ENCODE data around the gene OSCP1. TPM values are rescaled to one million over a fixed set of nuclear protein-coding genes. Genes with fewer than 3 reads are reported as not detected.

The OSCP1 gene
- total RNA-seq, 1 donor from 2014 or later: 5.2 TPM

- Histone ChIP-seq H3K27me3 (no peaks in the 10 kb centered on the region), H3K36me3 (peaks cover 0 to 6% of the 10 kb centered on the region in 2 donors), H3K9me3 (no peaks in the 10 kb centered on the region), H3K4me1 (no peaks in the 10 kb centered on the region), H3K4me3 (no peak overlapping the region), H3K27ac (no peak overlapping the region)
- TF ChIP-seq POLR2AphosphoS5 (IDR thresholded peaks at IDR 0.05; ENCODE audit: insufficient read depth in 1 of 2, low read depth in 1 of 2): peak in 1 of 2 donors; percentile 60
- TF ChIP-seq, protein P1, sequence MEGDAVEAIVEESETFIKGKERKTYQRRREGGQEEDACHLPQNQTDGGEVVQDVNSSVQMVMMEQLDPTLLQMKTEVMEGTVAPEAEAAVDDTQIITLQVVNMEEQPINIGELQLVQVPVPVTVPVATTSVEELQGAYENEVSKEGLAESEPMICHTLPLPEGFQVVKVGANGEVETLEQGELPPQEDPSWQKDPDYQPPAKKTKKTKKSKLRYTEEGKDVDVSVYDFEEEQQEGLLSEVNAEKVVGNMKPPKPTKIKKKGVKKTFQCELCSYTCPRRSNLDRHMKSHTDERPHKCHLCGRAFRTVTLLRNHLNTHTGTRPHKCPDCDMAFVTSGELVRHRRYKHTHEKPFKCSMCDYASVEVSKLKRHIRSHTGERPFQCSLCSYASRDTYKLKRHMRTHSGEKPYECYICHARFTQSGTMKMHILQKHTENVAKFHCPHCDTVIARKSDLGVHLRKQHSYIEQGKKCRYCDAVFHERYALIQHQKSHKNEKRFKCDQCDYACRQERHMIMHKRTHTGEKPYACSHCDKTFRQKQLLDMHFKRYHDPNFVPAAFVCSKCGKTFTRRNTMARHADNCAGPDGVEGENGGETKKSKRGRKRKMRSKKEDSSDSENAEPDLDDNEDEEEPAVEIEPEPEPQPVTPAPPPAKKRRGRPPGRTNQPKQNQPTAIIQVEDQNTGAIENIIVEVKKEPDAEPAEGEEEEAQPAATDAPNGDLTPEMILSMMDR (IDR thresholded peaks at IDR 0.05): no peak
- intact Hi-C loops (cut with DNase I): no loop called here
- DNase-seq (ENCODE audit: extremely low spot score in 2 of 2): no peak
Observed at GRCh38 chr1:36436821-36437220, 13.4 kb downstream of the OSCP1 start.

DNA sequence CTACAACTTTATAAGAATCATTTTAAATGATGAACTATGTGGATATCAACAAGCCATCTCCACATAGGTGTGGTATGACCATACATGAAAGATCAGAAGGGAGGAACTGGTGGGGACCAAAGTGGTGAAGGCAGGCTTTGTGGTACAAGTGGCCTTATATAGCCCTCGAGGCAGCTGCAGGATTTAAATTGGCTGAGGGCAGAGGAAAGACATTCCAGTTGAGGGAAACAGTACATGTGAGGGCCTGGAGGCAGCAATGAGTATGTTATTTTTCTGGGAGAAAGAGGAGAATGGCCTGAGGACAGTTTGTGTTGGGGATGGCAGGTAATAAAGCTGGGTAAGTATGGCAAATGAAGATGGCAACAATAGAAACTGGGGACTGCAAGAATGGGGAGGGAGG lies 17.1 kb downstream of the OSCP1 start:
- no peaks in the 10 kb centered on the region for H3K9me3 ChIP-seq
- H3K4me1 ChIP-seq: no peaks in the 10 kb centered on the region
- intact Hi-C loops (cut with DNase I): no loop called here
- TF ChIP-seq POLR2AphosphoS5 (IDR thresholded peaks at IDR 0.05; ENCODE audit: insufficient read depth in 1 of 2, low read depth in 1 of 2): no peak
- no peaks in the 10 kb centered on the region for H3K27me3 ChIP-seq
- no peak for DNase-seq (ENCODE audit: extremely low spot score in 2 of 2)
- no peak overlapping the region for H3K27ac ChIP-seq
- no peak overlapping the region for H3K4me3 ChIP-seq
- H3K36me3 ChIP-seq: peaks cover 0 to 9% of the 10 kb centered on the region in 2 donors

GRCh38 chr1:36432616-36433015 lies 17.6 kb downstream of the OSCP1 start:
- H3K9me3 ChIP-seq: no peaks in the 10 kb centered on the region
- TF ChIP-seq POLR2A (IDR thresholded peaks at IDR 0.05) (no peak), POLR2AphosphoS5 (IDR thresholded peaks at IDR 0.05; ENCODE audit: insufficient read depth in 1 of 2, low read depth in 1 of 2) (peak in 1 of 2 donors; percentile 15)
- no peaks in the 10 kb centered on the region for H3K4me1 ChIP-seq
- H3K36me3 ChIP-seq: peaks cover 0 to 9% of the 10 kb centered on the region in 2 donors
- no peak overlapping the region for H3K4me3 ChIP-seq
- intact Hi-C loops (cut with DNase I): no loop called here
- no peak overlapping the region for H3K27ac ChIP-seq
- no peak for DNase-seq (ENCODE audit: extremely low spot score in 2 of 2)
- no peaks in the 10 kb centered on the region for H3K27me3 ChIP-seq

DNA sequence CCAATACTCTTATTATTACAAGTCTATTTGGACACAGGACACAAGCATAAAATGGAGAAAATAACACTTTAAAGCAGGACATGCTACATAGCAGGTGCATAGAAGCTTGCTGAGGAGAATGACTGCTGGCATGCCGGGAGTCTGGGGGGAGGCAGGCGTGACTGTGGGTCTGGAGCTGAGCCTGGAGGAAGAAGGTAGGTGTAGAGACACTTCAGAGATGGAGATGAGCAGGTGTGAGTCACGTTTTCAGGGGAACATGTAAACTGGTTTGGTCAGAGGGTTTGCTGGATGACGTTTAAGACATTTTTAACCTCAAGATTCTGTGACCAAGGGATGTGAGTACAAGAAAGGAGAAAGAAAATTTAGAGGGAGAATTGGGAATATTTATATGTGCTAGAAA lies 24.5 kb downstream of the OSCP1 start:
- Histone ChIP-seq H3K4me3 (no peak overlapping the region), H3K9me3 (no peaks in the 10 kb centered on the region), H3K36me3 (peaks cover 0 to 7% of the 10 kb centered on the region in 2 donors), H3K27ac (no peak overlapping the region), H3K4me1 (no peaks in the 10 kb centered on the region), H3K27me3 (no peaks in the 10 kb centered on the region)
- intact Hi-C loops (cut with DNase I): no loop called here
- TF ChIP-seq, protein P1 (IDR thresholded peaks at IDR 0.05): no peak
- TF ChIP-seq POLR2A (IDR thresholded peaks at IDR 0.05): no peak
- no peak for TF ChIP-seq POLR2AphosphoS5 (IDR thresholded peaks at IDR 0.05; ENCODE audit: insufficient read depth in 1 of 2, low read depth in 1 of 2)
- no peak for DNase-seq (ENCODE audit: extremely low spot score in 2 of 2)

DNA sequence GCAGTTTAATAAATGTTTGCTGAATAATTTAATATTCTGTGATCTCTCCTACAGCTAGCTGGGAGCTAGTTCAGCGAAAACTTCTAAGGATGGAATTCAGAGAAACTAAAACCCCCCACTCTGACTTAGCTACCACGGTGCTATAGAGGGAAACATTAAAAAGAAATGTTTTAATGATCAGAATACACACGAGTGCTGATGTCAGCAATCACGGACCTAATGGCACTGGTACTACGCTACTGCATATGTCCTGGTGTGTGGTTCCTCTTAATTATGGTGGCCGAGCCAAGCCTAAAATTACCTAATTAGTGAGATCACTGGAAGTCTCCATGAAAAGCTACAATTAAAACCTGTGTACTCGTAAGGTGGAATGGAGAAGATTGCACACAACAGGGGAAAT lies 28.6 kb downstream of the OSCP1 start:
- no peak for TF ChIP-seq POLR2AphosphoS5 (IDR thresholded peaks at IDR 0.05; ENCODE audit: insufficient read depth in 1 of 2, low read depth in 1 of 2)
- TF ChIP-seq, protein P1 (IDR thresholded peaks at IDR 0.05): no peak
- no peak for TF ChIP-seq POLR2A (IDR thresholded peaks at IDR 0.05)

DNA sequence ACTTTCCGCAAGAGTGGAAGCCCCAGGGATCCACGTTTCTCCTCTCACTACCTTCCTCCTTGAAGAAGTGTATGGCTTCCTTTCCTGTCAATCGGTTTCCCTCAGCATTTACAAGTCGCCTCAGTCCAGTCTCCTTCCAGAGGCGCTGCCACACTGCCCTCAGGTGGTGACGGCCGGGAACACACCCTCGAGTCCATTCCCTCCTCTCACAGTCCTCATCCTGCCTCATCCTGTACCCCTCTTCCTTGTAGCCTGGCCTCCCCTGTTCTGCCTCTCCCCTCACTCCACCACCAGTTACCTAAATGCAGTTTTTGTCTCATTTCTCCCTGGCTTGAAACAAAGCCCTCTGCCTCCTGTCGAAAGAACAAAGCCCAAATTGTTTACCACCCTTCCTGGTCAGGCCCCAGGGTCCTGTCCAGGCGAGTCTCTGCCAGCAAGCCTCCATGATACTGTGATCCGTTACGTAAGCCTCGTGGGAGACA lies 29.4 kb downstream of the OSCP1 start:
- Histone ChIP-seq H3K27me3 (no peaks in the 10 kb centered on the region), H3K27ac (peak overlapping the region; percentile 69), H3K9me3 (no peaks in the 10 kb centered on the region), H3K4me3 (no peak overlapping the region), H3K4me1 (peaks cover 6% of the 10 kb centered on the region), H3K36me3 (peaks cover 0 to 7% of the 10 kb centered on the region in 2 donors)
- no peak for DNase-seq (ENCODE audit: extremely low spot score in 2 of 2)
- peak in 1 of 2 donors; percentile 50 for TF ChIP-seq POLR2AphosphoS5 (IDR thresholded peaks at IDR 0.05; ENCODE audit: insufficient read depth in 1 of 2, low read depth in 1 of 2)
- TF ChIP-seq, protein P1 (IDR thresholded peaks at IDR 0.05): peak; percentile 83 to 94 (median 88)
- TF ChIP-seq POLR2A (IDR thresholded peaks at IDR 0.05): no peak
- intact Hi-C loops (cut with DNase I): loop anchor here (5.0 kb wide), 2 partner anchors 79 to 319 kb away; no protein-coding TSS in a partner anchor

More for the DNA sequence above, 28.6 kb downstream of the OSCP1 start:
- H3K36me3 ChIP-seq: peaks cover 0 to 7% of the 10 kb centered on the region in 2 donors
- DNase-seq (ENCODE audit: extremely low spot score in 2 of 2): no peak
- H3K9me3 ChIP-seq: no peaks in the 10 kb centered on the region
- no peak overlapping the region for H3K4me3 ChIP-seq
- no peaks in the 10 kb centered on the region for H3K27me3 ChIP-seq
- no peak overlapping the region for H3K27ac ChIP-seq
- intact Hi-C loops (cut with DNase I): loop anchor here (5.0 kb wide), 2 partner anchors 79 to 319 kb away; no protein-coding TSS in a partner anchor
- peaks cover 6% of the 10 kb centered on the region for H3K4me1 ChIP-seq

Data from vagina (tissue), 2 donors.